ENCODE results near the gene ATF7.

DNA sequence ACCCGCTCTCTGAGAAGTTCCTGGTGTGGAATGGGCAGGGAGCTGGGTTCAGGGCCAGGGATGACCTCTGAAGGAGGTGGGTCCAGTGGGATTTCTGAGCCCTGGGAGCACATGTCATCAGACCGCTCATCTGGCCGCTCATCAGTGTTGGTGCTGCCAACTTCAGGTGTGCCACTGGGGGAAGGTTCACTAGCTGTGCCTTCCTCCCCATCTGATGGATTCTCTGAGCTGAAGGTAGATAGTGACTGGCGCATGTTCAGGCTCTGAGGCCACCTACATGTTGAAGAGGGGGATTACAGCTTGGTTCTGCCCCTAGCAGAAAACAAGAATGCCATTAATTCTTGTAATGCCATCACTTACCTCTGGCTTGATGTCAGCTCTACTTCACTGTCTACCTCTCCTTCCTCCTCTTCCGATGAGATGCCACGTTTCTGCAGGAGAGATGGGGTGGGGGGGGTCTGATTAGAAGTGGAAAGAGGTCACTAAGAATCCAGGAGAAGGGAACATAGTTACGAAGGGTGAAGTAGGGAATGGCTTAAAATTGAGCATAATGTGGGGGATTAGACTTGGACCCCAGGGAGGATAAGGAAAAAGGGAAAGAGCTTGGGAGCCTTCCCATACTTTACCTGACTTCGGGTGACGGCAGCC is 144.1 kb downstream of the ATF7 start:
- TF ChIP-seq SP2 (tag by site-specific recombination; IDR thresholded peaks at IDR 0.05) (no peak), ZNF248 (tag by site-specific recombination; IDR thresholded peaks at IDR 0.05) (no peak), TRIM28 (IDR thresholded peaks at IDR 0.05; ENCODE audit: borderline replicate concordance, low read length) (no peak), ZNF350 (tag by site-specific recombination; IDR thresholded peaks at IDR 0.05) (no peak), ZBTB1 (tag by site-specific recombination; IDR thresholded peaks at IDR 0.05) (no peak)
- TF ChIP-seq, protein P1, sequence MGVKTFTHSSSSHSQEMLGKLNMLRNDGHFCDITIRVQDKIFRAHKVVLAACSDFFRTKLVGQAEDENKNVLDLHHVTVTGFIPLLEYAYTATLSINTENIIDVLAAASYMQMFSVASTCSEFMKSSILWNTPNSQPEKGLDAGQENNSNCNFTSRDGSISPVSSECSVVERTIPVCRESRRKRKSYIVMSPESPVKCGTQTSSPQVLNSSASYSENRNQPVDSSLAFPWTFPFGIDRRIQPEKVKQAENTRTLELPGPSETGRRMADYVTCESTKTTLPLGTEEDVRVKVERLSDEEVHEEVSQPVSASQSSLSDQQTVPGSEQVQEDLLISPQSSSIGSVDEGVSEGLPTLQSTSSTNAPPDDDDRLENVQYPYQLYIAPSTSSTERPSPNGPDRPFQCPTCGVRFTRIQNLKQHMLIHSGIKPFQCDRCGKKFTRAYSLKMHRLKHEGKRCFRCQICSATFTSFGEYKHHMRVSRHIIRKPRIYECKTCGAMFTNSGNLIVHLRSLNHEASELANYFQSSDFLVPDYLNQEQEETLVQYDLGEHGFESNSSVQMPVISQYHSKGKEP (tag by site-specific recombination; IDR thresholded peaks at IDR 0.05), result no peak
- TF ChIP-seq, protein P2, sequence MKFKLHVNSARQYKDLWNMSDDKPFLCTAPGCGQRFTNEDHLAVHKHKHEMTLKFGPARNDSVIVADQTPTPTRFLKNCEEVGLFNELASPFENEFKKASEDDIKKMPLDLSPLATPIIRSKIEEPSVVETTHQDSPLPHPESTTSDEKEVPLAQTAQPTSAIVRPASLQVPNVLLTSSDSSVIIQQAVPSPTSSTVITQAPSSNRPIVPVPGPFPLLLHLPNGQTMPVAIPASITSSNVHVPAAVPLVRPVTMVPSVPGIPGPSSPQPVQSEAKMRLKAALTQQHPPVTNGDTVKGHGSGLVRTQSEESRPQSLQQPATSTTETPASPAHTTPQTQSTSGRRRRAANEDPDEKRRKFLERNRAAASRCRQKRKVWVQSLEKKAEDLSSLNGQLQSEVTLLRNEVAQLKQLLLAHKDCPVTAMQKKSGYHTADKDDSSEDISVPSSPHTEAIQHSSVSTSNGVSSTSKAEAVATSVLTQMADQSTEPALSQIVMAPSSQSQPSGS (tag by site-specific recombination; IDR thresholded peaks at IDR 0.05; ENCODE audit: low read depth), result no peak
- TF ChIP-seq, protein P3, sequence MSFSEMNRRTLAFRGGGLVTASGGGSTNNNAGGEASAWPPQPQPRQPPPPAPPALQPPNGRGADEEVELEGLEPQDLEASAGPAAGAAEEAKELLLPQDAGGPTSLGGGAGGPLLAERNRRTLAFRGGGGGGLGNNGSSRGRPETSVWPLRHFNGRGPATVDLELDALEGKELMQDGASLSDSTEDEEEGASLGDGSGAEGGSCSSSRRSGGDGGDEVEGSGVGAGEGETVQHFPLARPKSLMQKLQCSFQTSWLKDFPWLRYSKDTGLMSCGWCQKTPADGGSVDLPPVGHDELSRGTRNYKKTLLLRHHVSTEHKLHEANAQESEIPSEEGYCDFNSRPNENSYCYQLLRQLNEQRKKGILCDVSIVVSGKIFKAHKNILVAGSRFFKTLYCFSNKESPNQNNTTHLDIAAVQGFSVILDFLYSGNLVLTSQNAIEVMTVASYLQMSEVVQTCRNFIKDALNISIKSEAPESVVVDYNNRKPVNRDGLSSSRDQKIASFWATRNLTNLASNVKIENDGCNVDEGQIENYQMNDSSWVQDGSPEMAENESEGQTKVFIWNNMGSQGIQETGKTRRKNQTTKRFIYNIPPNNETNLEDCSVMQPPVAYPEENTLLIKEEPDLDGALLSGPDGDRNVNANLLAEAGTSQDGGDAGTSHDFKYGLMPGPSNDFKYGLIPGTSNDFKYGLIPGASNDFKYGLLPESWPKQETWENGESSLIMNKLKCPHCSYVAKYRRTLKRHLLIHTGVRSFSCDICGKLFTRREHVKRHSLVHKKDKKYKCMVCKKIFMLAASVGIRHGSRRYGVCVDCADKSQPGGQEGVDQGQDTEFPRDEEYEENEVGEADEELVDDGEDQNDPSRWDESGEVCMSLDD (tag by site-specific recombination; IDR thresholded peaks at IDR 0.05), result no peak
- TF ChIP-seq, protein P4, sequence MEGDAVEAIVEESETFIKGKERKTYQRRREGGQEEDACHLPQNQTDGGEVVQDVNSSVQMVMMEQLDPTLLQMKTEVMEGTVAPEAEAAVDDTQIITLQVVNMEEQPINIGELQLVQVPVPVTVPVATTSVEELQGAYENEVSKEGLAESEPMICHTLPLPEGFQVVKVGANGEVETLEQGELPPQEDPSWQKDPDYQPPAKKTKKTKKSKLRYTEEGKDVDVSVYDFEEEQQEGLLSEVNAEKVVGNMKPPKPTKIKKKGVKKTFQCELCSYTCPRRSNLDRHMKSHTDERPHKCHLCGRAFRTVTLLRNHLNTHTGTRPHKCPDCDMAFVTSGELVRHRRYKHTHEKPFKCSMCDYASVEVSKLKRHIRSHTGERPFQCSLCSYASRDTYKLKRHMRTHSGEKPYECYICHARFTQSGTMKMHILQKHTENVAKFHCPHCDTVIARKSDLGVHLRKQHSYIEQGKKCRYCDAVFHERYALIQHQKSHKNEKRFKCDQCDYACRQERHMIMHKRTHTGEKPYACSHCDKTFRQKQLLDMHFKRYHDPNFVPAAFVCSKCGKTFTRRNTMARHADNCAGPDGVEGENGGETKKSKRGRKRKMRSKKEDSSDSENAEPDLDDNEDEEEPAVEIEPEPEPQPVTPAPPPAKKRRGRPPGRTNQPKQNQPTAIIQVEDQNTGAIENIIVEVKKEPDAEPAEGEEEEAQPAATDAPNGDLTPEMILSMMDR (tag by site-specific recombination; IDR thresholded peaks at IDR 0.05), result no peak

Data from HEK293 (cell line).